ENCODE measurements around the gene CRTC3. TPM values are rescaled to one million over a fixed set of nuclear protein-coding genes. Genes with fewer than 3 reads are reported as not detected.
A peak's percentile ranks its signal among the peaks of the same experiment; 100 is the strongest.

CRTC3 gene
- total RNA-seq, 1 experiment from 2014 or later, result 3.9 TPM

- H4K91ac ChIP-seq (ENCODE audit: insufficient read length, low read depth, low read length), result no peak overlapping the region
- Mint-ChIP-seq H3K27me3 (ENCODE audit: low read depth) (peaks cover 44% of the 10 kb centered on the region), H3K27ac (peak overlapping the region in 1 of 3 experiments; percentile 9; a peak in 1 of 7 replicates), H3K4me1 (peaks cover 7 to 14% of the 10 kb centered on the region in 2 experiments), H3K9me3 (peaks cover 0 to 4% of the 10 kb centered on the region in 2 experiments; a peak in 2 of 5 replicates), H3K4me3 (no peak overlapping the region), H3K36me3 (ENCODE audit: insufficient read depth in 1 of 3, low read depth in 3 of 3) (no peaks in the 10 kb centered on the region)
- H2BK120ac ChIP-seq (ENCODE audit: low read depth, low read length, poor library complexity, severe bottlenecking), result no peak overlapping the region
- TF ChIP-seq, protein P1, sequence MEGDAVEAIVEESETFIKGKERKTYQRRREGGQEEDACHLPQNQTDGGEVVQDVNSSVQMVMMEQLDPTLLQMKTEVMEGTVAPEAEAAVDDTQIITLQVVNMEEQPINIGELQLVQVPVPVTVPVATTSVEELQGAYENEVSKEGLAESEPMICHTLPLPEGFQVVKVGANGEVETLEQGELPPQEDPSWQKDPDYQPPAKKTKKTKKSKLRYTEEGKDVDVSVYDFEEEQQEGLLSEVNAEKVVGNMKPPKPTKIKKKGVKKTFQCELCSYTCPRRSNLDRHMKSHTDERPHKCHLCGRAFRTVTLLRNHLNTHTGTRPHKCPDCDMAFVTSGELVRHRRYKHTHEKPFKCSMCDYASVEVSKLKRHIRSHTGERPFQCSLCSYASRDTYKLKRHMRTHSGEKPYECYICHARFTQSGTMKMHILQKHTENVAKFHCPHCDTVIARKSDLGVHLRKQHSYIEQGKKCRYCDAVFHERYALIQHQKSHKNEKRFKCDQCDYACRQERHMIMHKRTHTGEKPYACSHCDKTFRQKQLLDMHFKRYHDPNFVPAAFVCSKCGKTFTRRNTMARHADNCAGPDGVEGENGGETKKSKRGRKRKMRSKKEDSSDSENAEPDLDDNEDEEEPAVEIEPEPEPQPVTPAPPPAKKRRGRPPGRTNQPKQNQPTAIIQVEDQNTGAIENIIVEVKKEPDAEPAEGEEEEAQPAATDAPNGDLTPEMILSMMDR (conservative IDR thresholded peaks at IDR 0.05), result no peak
- no peak overlapping the region for H3K18ac ChIP-seq (ENCODE audit: insufficient read length, low read depth, low read length)
- no peaks in the 10 kb centered on the region for H4K20me1 ChIP-seq (ENCODE audit: control insufficient read depth, insufficient read depth, insufficient read length)
- no peak overlapping the region for H3K27ac ChIP-seq (ENCODE audit: insufficient read length, low read depth, low read length)
- no peak overlapping the region for H3K9ac ChIP-seq (ENCODE audit: extremely low read depth, insufficient read length, low read length)
- H3K23ac ChIP-seq (ENCODE audit: insufficient read length, low read depth, low read length), result no peak overlapping the region
- H3K4me2 ChIP-seq (ENCODE audit: insufficient read depth, insufficient read length, low read length), result no peak overlapping the region
- no peak for DNase-seq
- no peak overlapping the region for H2BK15ac ChIP-seq (ENCODE audit: low read depth, low read length)
- no peak overlapping the region for H3T11ph ChIP-seq (ENCODE audit: low read length)
- H3K23me2 ChIP-seq (ENCODE audit: insufficient read length, low read depth, low read length, poor library complexity, severe bottlenecking), result no peaks in the 10 kb centered on the region
- no peak overlapping the region for H3K14ac ChIP-seq (ENCODE audit: insufficient read depth, low read length)
- H3K79me2 ChIP-seq (ENCODE audit: insufficient read depth, low read length), result no peaks in the 10 kb centered on the region
- H3K9me3 ChIP-seq (ENCODE audit: control insufficient read depth, low read depth, low read length), result no peaks in the 10 kb centered on the region
- no peak overlapping the region for H4K5ac ChIP-seq (ENCODE audit: insufficient read length, low read depth, low read length)
- H3K4ac ChIP-seq (ENCODE audit: low read depth, low read length), result no peak overlapping the region
- no peak overlapping the region for H2BK5ac ChIP-seq (ENCODE audit: insufficient read length, low read length)
- no peak overlapping the region for H2AFZ ChIP-seq (ENCODE audit: low read length)
- H3K27me3 ChIP-seq (ENCODE audit: insufficient read depth, low read length), result peaks cover 14% of the 10 kb centered on the region
- H2BK20ac ChIP-seq (ENCODE audit: low read depth, low read length, poor library complexity, severe bottlenecking), result no peak overlapping the region
- no peak overlapping the region for H3K56ac ChIP-seq (ENCODE audit: insufficient read length, low read depth, low read length)
- H3K4me1 ChIP-seq (ENCODE audit: insufficient read depth, low read length), result no peaks in the 10 kb centered on the region; the same call in 1 of the 2 replicates
- H2BK12ac ChIP-seq (ENCODE audit: insufficient read length, low read depth, low read length), result no peak overlapping the region
- H2AK5ac ChIP-seq (ENCODE audit: insufficient read length, low read length), result no peak overlapping the region
- no peak overlapping the region for H4K8ac ChIP-seq (replicated peaks; ENCODE audit: insufficient read length, low read depth, low read length)
- H3K79me1 ChIP-seq (ENCODE audit: insufficient read depth, low read depth, low read length, poor library complexity, severe bottlenecking), result no peaks in the 10 kb centered on the region
- no CpG with 5 or more reads among the region's 5 CpGs for WGBS (ENCODE audit: extremely low coverage, insufficient read length, low lambda C conversion rate)
These were observed 5.5 kb downstream of the CRTC3 start for GRCh38 chr15:90535254-90535653.
